GM21825 (cell line): ENCODE data around the gene CDH23.

Experiments
- ATAC-seq: cut with Tn5 transposase; IDR thresholded peaks from one replicate; pipeline ENCODE4 v1.9.1; 2021; ENCODE audit warnings: mild to moderate bottlenecking, moderate library complexity; ENCODE audit not compliant: unreplicated experiment

Gene CDH23

DNA sequence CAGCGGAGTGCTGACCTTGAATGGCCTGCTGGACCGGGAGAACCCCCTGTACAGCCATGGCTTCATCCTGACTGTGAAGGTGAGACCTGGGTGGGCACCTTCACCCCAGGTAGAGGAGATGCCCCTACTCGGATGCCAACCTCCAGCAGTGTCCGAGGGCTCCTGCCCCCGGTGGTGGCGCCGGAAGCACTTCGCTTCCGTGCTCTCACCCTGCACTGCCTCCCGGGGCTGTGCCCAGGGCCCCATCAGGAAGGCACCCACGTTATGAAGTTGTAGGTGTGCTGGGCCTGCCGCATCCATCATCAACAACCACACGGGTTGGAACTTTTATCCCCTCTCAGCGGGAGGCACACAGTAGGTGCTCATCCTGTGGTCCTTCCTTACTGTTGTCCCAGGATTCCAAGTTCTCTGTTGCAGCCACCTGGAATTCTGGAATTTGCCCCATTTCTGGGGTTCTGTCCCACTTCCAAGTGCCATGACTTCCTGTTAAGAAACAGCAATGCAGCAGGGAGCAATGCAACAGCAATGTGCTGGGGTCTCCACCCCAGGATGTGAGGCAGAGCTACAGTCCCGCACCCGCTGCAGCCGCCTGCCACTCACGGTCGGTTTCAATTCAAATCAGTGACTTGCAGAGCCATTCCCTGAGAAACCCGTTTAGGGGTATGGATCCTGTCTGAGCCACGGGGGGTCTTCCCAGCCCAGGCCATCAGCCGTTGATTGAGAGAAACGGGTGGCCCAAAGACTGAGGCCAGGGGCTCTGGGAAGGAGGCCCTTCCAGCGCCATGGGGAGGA, 219.0 kb downstream of the CDH23 start:
- no peak for ATAC-seq

DNA sequence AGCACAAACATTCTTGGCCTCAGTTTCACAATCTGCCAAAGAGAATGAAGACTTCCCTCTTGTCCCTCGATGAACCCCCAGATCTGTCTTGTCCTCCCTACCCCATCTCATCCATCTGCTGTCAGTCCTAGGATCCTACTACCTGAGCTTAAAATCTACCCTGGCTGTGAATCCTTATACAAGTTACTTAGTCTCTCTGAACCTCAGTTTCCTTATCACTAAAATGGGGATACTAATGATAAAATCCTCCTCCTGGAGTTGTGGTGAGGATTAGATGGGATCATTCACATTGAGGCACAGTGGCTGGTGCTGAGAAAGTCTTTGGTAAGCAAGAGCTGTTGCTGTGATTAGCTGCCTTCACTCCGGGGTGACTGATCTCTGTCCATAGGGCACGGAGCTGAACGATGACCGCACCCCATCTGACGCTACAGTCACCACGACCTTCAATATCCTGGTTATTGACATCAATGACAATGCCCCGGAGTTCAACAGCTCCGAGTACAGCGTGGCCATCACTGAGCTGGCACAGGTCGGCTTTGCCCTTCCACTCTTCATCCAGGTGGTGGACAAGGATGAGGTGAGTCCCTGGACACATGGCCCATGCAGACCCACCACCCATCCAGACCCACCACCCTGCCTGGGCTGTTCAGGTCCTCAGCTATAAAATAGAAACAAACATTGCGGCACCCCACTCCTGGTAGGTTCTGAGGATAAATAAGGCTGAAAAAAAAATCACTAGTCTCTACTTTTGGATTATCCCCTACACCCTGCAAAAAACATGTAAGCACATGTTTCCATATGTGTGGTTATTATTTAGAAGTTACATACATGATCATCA, 220.3 kb downstream of the CDH23 start:
- no peak for ATAC-seq

- no peak for ATAC-seq
Measured at GRCh38 chr10:71618176-71618575, 221.5 kb downstream of the CDH23 start.

GRCh38 chr10:71618598-71618997, 221.9 kb downstream of the CDH23 start:
- ATAC-seq = no peak

GRCh38 chr10:71620642-71621041, 223.9 kb downstream of the CDH23 start:
- ATAC-seq = no peak

GRCh38 chr10:71621231-71622153, 224.8 kb downstream of the CDH23 start:
- ATAC-seq = no peak

DNA sequence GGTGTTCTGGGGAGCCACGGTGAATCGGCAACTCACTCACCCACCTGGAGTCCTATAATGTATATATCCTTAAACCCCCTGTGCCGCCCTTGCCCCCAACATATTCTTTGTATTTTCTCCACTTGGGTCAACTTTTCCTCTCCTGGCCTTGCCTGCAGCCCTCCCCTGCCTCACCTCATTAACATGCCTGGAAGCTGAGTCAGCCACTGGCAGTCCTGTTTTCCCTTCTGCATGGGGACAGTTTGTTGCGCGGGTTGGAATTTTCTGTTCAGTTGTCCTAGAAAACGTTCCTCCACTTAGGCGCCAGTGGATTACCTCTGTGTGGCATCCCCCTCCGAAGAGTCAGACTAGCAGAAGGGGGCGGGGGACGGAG, 225.4 kb downstream of the CDH23 start:
- ATAC-seq = no peak

- ATAC-seq = no peak
Measured at GRCh38 chr10:71622616-71623015, 225.9 kb downstream of the CDH23 start.

GRCh38 chr10:71623098-71623985, 226.6 kb downstream of the CDH23 start:
- no peak for ATAC-seq

GRCh38 chr10:71623986-71624291, 227.2 kb downstream of the CDH23 start:
- ATAC-seq = no peak

GRCh38 chr10:71625445-71626175, 228.9 kb downstream of the CDH23 start:
- no peak for ATAC-seq

GRCh38 chr10:71627230-71627939, 230.7 kb downstream of the CDH23 start:
- ATAC-seq = no peak

DNA sequence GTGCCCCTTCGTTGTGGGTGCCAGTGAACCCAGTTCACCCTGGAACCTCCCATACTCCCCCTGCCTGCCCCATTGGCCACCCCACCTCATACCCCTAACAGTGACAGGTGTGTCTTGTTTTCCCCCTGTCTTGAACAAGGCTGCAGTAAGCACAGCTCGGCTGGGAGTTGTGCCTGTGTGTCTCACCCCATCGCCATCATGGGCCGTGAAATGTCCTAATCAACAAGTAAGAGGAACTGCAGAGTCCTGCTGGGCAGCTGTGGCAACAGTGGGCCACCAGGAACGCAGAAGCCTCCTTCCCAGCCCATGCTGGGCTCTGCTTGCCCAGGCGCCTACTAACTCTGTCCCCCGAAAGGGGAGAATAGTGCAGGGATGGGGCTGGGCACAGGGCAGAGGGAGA, 231.2 kb downstream of the CDH23 start:
- ATAC-seq = no peak

- ATAC-seq = no peak
Measured at GRCh38 chr10:71629131-71629530, 232.4 kb downstream of the CDH23 start.

DNA sequence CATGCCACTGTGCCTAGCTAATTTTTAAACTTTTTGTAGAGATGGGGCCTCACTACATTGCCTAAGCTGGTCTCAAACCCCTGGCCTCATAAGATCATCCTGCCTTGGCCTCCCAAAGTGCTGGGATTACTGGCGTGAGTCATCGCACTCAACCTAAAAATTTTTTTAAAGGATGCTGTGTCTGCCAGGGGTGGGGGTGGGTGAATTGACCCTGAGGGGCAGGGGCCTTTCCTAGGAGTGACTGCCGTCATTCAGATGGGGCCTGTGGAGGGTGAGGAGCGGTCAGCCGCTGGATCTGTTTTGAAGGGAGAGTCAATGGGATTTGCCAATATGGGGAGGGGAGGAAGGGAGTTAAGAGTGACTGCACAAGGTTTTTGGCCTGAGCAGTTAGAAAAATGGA, 233.4 kb downstream of the CDH23 start:
- ATAC-seq = no peak

GRCh38 chr10:71631007-71631861, 234.5 kb downstream of the CDH23 start:
- ATAC-seq = no peak

- ATAC-seq = no peak
Measured at GRCh38 chr10:71632200-71632820, 235.6 kb downstream of the CDH23 start.
